OCI-LY1 (cell line): ENCODE results near the gene DHRS7B.
"Not testable (repeated sequence)": the region's sequence is repeated elsewhere in the genome, so short reads cannot be mapped to it uniquely, and the experiment has no call there.

ENCODE experiments used
- H2AFZ ChIP-seq: fragments of 200-600 bp; sonication (generic), shearing (Covaris generic); 2 replicates; pipeline ENCODE4 v1.6.0; 2014; ENCODE audit warnings: antibody characterized with exemption, mild to moderate bottlenecking, low read length
- H3F3A ChIP-seq: fragments of 200-600 bp; sonication (generic), shearing (Covaris generic); 2 replicates; pipeline ENCODE4 v1.6.0; 2014; ENCODE audit warnings: mild to moderate bottlenecking, antibody characterized with exemption, low read length, moderate library complexity; ENCODE audit not compliant: insufficient read depth
- H3K27ac ChIP-seq: fragments of 200-600 bp; sonication (generic); 2 replicates; pipeline ENCODE4 v1.5.1; 2014; ENCODE audit warnings: low read length, mixed run types, mild to moderate bottlenecking, low read depth; ENCODE audit not compliant: poor library complexity, severe bottlenecking
- H3K27me3 ChIP-seq: fragments of 200-600 bp; sonication (generic); 2 replicates; pipeline ENCODE4 v1.6.0; 2014; ENCODE audit warnings: antibody characterized with exemption, mild to moderate bottlenecking, low read length, moderate library complexity; ENCODE audit not compliant: insufficient read depth
- H3K36me3 ChIP-seq: fragments of 200-600 bp; sonication (generic); 2 replicates; pipeline ENCODE4 v1.6.1; 2014; ENCODE audit warnings: mild to moderate bottlenecking, antibody characterized with exemption, low read length, moderate library complexity, mixed read lengths; ENCODE audit not compliant: insufficient read depth
- H3K4me1 ChIP-seq: fragments of 200-600 bp; sonication (generic); 2 replicates; pipeline ENCODE4 v1.5.1; 2014; ENCODE audit warnings: mild to moderate bottlenecking, low read length, moderate library complexity; ENCODE audit not compliant: insufficient read depth, severe bottlenecking
- H3K4me2 ChIP-seq: fragments of 200-600 bp; sonication (generic), shearing (Covaris generic); 2 replicates; pipeline ENCODE4 v1.6.1; 2014; ENCODE audit warnings: low read length
- H3K4me3 ChIP-seq: fragments of 200-600 bp; sonication (generic); 2 replicates; pipeline ENCODE4 v1.5.1; 2014; ENCODE audit warnings: low read length, low read depth, mild to moderate bottlenecking, mixed read lengths; ENCODE audit not compliant: poor library complexity, severe bottlenecking
- H3K79me2 ChIP-seq: fragments of 200-600 bp; shearing (Covaris generic); 2 replicates; pipeline ENCODE4 v1.6.1; 2016; ENCODE audit warnings: mixed run types, low read length, mixed read lengths; ENCODE audit not compliant: insufficient read depth
- H3K9ac ChIP-seq: fragments of 200-600 bp; sonication (generic), shearing (Covaris generic); 2 replicates; pipeline ENCODE4 v1.6.1; 2014; ENCODE audit warnings: mild to moderate bottlenecking, low read length, mixed read lengths
- H3K9me2 ChIP-seq: fragments of 200-600 bp; sonication (generic), shearing (Covaris generic); 2 replicates; pipeline ENCODE4 v1.6.1; 2014; ENCODE audit warnings: low read depth, mild to moderate bottlenecking, low read length, mixed read lengths
- H3K9me3 ChIP-seq: fragments of 200-600 bp; shearing (Covaris generic); 2 replicates; pipeline ENCODE4 v1.6.1; 2014; ENCODE audit warnings: low read length, mixed read lengths
- H4K20me1 ChIP-seq: fragments of 200-600 bp; sonication (generic), shearing (Covaris generic); 2 replicates; pipeline ENCODE4 v1.6.0; 2016; ENCODE audit warnings: mild to moderate bottlenecking, low read length; ENCODE audit not compliant: insufficient read depth
- CTCF ChIP-seq: fragments of 200-600 bp; sonication (generic), shearing (Covaris generic); IDR thresholded peaks from 2 replicates; pipeline ENCODE4 v1.5.1; 2017; ENCODE audit warnings: mild to moderate bottlenecking, antibody characterized with exemption, low read length, moderate library complexity, mixed read lengths
- EZH2 ChIP-seq: fragments of 200-600 bp; sonication (generic), shearing (Covaris generic); IDR thresholded peaks from 2 replicates; pipeline ENCODE4 v1.8.0; 2017; ENCODE audit warnings: borderline replicate concordance, mixed run types, mild to moderate bottlenecking, antibody characterized with exemption, low read length, moderate library complexity, mixed read lengths

Gene DHRS7B

GRCh38 chr17:21141331-21141730, 14.6 kb downstream of the DHRS7B start:
- Histone ChIP-seq H3K27me3 (no peaks in the 10 kb centered on the region), H3K4me2 (peak overlapping the region; percentile 43), H3K27ac (peak overlapping the region; percentile 75), H3K36me3 (no peaks in the 10 kb centered on the region; the same call in 1 of the 2 replicates), H3K4me1 (peaks cover 28% of the 10 kb centered on the region), H3K79me2 (no peaks in the 10 kb centered on the region), H2AFZ (no peak overlapping the region), H3K9me3 (peaks cover 4% of the 10 kb centered on the region; the same call in 1 of the 2 replicates), H4K20me1 (no peaks in the 10 kb centered on the region), H3K9me2 (no peaks in the 10 kb centered on the region), H3K9ac (peak overlapping the region; percentile 36; the same call in 1 of the 2 replicates), H3K4me3 (peak overlapping the region; percentile 34), H3F3A (no peaks in the 10 kb centered on the region)
- TF ChIP-seq CTCF (no peak), EZH2 (no peak)

GRCh38 chr17:21142065-21142464, 15.3 kb downstream of the DHRS7B start:
- H2AFZ ChIP-seq, H3K9me2 ChIP-seq, H4K20me1 ChIP-seq, H3K79me2 ChIP-seq, H3K36me3 ChIP-seq, H3K27me3 ChIP-seq, H3K9me3 ChIP-seq, H3F3A ChIP-seq: not testable (repeated sequence)
- peak overlapping the region; percentile 36; the same call in 1 of the 2 replicates for H3K9ac ChIP-seq
- H3K4me2 ChIP-seq = peak overlapping the region; percentile 43
- peak overlapping the region; percentile 75 for H3K27ac ChIP-seq
- peak overlapping the region; percentile 34 for H3K4me3 ChIP-seq
- peaks cover 28% of the 10 kb centered on the region for H3K4me1 ChIP-seq

GRCh38 chr17:21143695-21144094, 16.9 kb downstream of the DHRS7B start:
- Histone ChIP-seq H3K4me2 (no peak overlapping the region), H3K27me3 (no peaks in the 10 kb centered on the region), H3K36me3 (no peaks in the 10 kb centered on the region), H4K20me1 (no peaks in the 10 kb centered on the region), H3K9me3 (peaks cover 4% of the 10 kb centered on the region; the same call in 1 of the 2 replicates), H3F3A (no peaks in the 10 kb centered on the region), H3K27ac (peak overlapping the region; percentile 7), H3K9me2 (no peaks in the 10 kb centered on the region), H3K9ac (no peak overlapping the region), H3K79me2 (no peaks in the 10 kb centered on the region), H2AFZ (no peak overlapping the region), H3K4me3 (no peak overlapping the region), H3K4me1 (peaks cover 28% of the 10 kb centered on the region)
- TF ChIP-seq CTCF = no peak
- no peak for TF ChIP-seq EZH2

GRCh38 chr17:21144299-21144698, 17.5 kb downstream of the DHRS7B start:
- H2AFZ ChIP-seq, H3K4me2 ChIP-seq, H3K9ac ChIP-seq, H4K20me1 ChIP-seq, H3K9me2 ChIP-seq, H3K9me3 ChIP-seq, H3F3A ChIP-seq, H3K36me3 ChIP-seq, H3K4me3 ChIP-seq, H3K27me3 ChIP-seq, H3K79me2 ChIP-seq: not testable (repeated sequence)
- Histone ChIP-seq H3K4me1 (peaks cover 28% of the 10 kb centered on the region), H3K27ac (peak overlapping the region; percentile 7)
